HG03354 (cell line): ENCODE data around the gene CORO1C.
A peak's percentile ranks its signal among the peaks of the same experiment; 100 is the strongest.

Experiments
- ATAC-seq: cut with Tn5 transposase; IDR thresholded peaks from one replicate; pipeline ENCODE4 v1.9.1; 2021; ENCODE audit warnings: mild to moderate bottlenecking; ENCODE audit not compliant: unreplicated experiment, poor library complexity, severe bottlenecking

Gene CORO1C

GRCh38 chr12:108702595-108703320 is 28.6 kb downstream of the CORO1C start:
- no peak for ATAC-seq

GRCh38 chr12:108701779-108702441 is 29.4 kb downstream of the CORO1C start:
- no peak for ATAC-seq

GRCh38 chr12:108700833-108701541 is 30.3 kb downstream of the CORO1C start:
- no peak for ATAC-seq

GRCh38 chr12:108699955-108700563 is 31.3 kb downstream of the CORO1C start:
- ATAC-seq, result no peak

GRCh38 chr12:108697905-108698304 is 33.4 kb downstream of the CORO1C start:
- ATAC-seq, result no peak

GRCh38 chr12:108696996-108697290 is 34.4 kb downstream of the CORO1C start:
- ATAC-seq, result no peak

GRCh38 chr12:108696111-108696995 is 35.0 kb downstream of the CORO1C start:
- ATAC-seq, result no peak

GRCh38 chr12:108694812-108695278 is 36.5 kb downstream of the CORO1C start:
- no peak for ATAC-seq

- ATAC-seq, result no peak
These were observed 37.6 kb downstream of the CORO1C start for GRCh38 chr12:108693751-108694150.

- no peak for ATAC-seq
These were observed 38.1 kb downstream of the CORO1C start for GRCh38 chr12:108693186-108693730.

GRCh38 chr12:108691998-108692808 is 39.1 kb downstream of the CORO1C start:
- peak; percentile 11 for ATAC-seq

GRCh38 chr12:108691175-108691997 is 39.9 kb downstream of the CORO1C start:
- peak; percentile 77 for ATAC-seq

GRCh38 chr12:108690542-108691174 is 40.7 kb downstream of the CORO1C start:
- ATAC-seq, result peak; percentile 1

GRCh38 chr12:108690191-108690518 is 41.2 kb downstream of the CORO1C start:
- no peak for ATAC-seq

GRCh38 chr12:108689314-108690190 is 41.8 kb downstream of the CORO1C start:
- ATAC-seq, result no peak

- no peak for ATAC-seq
These were observed 44.5 kb downstream of the CORO1C start for GRCh38 chr12:108686780-108687179.
